GM19328 (cell line): ENCODE results near the gene ACAD10.
"Not testable (repeated sequence)": the region's sequence is repeated elsewhere in the genome, so short reads cannot be mapped to it uniquely, and the experiment has no call there.

Source experiments
- ATAC-seq: cut with Tn5 transposase; IDR thresholded peaks from one replicate; pipeline ENCODE4 v1.9.1; 2021; ENCODE audit warnings: mild to moderate bottlenecking, moderate library complexity; ENCODE audit not compliant: unreplicated experiment

The ACAD10 gene

DNA sequence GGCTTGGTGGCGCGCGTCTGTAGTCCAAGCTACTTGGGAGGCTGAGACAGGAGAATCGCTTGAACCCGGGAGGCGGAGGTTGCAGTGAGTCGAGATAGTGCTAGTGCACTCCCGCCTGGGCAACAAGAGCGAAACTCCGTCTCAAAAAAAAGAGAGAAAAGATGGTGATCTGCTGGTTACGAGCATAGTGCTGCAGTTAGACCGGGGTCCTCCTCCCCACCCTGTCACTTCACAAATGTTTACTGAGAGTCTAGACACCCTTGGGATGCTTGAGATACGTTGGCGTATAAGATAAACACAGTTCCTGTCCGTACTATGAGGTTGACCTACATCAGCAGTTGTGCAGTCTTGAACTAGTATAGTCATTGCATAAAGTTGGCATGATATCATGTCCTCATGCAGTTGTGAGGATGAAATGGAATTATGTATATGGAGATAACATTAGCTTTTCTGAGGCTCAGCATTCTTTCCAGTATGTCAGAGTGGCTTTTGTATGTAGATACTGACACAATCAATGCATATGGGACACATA, 787 bp downstream of the ACAD10 start:
- ATAC-seq = no peak

DNA sequence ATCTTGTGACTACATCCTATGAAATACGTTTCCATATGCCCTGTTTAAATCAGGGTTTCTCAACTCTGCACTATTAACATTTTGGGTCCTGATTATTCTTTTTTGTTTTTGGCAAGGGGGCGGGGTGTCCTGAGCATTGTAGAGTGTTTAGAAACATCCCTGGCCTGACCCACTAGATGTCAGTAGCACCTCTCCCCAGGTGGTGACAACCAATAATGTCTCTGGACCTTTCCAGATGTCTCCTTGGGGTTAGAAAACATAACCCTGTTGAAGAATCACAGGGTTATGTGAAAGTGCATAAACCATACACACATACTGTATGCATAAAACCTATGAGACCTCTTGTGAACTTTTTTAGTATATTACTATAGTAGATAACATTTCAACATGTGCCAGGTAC, 1.4 kb downstream of the ACAD10 start:
- no peak for ATAC-seq

DNA sequence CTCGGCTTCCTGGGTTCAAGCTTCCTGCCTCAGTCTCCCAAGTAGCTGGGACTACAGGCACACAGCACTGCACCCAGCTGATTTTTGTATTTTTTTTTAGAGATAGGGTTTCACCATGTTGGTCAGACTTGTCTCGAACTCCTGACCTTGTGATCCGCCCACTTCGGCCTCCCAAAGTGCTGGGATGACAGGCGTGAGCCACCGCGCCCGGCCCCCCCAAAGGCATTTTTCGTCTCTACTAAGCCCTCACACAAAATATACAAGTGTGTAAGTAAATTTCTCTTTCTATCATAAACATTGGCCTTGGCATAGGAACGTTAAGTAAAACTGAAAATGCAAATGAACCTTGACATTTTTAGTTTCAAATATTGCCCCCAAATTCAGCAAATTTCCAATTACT, 2.1 kb downstream of the ACAD10 start:
- no peak for ATAC-seq

DNA sequence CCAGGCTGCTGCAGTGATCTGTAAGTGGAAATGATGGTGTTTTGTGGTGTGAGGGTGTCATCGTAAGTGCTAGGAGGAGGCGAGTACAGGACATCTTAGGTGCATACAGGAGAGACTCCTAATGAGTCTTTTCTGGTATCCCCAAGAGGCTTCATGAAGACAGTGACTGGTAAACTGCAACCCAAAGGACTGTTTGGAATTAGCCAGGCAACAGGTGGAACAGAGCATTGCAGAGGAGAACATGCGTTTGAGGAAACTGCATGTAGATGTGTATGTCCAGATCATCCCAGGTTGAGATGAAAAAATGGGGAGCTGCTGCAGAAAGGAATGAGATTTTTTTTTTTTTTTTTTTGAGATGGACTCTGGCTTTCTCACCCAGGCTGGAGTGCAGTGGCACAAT, 5.4 kb downstream of the ACAD10 start:
- ATAC-seq = no peak

DNA sequence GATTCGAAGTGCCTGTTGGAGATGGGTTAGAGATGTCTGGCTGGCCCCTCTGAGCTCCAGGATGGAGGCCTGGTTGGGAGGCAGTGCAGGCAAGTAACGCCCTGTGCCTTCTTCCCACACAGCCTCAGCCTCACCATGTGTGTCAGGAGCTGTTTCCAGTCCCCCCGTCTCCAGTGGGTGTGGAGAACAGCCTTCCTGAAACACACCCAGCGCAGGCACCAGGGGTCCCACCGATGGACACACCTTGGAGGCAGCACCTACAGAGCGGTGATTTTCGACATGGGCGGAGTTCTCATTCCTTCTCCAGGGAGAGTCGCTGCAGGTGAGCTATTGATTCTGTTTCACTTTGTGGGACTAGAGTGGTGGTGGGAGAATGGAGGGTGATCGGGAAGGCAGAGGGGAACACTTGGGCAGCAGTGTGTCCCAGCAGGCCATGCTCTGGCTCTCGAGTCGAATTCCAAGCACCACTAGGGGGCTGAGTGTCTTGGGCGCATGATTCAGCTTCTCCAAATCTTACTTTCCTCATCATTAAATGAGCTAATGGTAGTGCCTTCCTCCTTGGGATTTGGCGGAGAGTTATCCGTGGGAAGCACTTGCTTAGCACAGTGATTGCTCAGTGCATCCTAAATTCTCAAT, 6.8 kb downstream of the ACAD10 start:
- ATAC-seq = no peak

DNA sequence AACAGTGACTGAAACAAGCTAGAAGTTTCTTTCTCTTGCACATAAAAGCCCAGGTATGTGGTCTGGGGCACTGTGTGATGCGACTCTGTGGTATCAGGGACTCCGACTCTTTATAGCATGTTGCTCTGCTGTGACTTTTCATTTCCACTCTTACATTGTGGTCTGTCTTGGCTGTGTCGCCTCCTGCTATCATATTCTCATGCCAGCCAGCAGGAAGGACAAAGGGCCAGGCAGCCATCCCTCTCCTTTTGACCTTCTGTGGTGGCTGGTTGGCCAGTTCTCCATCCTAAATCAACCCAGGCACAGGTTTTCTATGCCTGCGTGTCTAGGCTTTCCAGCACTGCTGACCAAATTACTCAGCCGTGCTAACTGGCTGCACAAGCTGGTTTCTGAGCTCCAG, 8.0 kb downstream of the ACAD10 start:
- no peak for ATAC-seq

DNA sequence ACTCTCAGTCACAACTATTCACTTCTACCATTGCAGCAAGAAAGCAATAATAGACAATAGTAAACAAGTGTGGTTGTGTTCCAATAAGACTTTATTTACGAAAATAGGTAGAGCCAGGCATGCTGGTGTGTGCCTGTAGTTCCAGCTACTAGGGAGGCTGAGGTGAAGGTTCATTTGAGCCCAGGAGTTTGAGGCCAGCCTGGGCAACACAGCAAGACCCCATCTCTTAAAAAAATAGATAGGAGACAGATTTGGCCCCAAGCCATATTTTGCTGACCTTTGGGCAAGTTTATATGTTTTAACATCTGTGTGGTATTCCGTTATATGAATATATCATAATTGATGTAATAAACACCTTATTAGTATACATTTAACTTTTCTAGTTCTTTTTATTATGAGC, 14.1 kb downstream of the ACAD10 start:
- ATAC-seq = no peak

DNA sequence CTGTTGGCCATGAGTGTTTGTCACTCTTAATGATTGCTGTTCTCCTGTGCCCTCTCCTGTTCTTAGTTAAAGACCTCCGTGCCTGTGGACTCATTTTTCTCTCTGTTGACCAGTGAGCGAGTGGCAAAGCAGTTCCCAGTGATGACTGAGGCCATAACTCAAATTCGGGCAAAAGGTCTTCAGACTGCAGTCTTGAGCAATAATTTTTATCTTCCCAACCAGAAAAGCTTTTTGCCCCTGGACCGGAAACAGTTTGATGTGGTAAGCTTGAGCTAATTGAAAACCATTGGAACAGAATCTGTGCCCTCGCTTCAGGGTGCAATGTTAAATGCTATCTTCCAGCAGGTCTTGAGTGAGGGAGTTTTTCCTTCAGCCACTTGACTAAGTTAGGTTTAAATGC, 19.8 kb downstream of the ACAD10 start:
- no peak for ATAC-seq

DNA sequence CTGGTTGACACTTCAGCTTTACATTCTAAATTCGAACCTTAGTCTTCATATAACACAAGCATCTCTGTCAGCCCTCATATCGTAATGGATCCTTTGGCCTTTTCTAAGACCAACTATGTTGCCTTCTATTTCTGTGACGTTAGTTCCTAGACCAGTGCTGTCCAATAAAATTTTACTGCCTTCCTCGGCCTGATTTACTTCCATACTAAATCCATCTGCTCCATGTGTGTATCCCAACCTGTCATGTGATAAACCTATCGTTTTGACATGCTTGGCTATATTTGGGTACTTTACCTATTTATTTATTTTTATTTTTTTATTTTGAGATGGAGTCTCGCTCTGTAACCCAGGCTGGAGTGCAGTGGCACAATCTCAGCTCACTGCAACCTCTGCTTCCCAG, 20.3 kb downstream of the ACAD10 start:
- no peak for ATAC-seq

DNA sequence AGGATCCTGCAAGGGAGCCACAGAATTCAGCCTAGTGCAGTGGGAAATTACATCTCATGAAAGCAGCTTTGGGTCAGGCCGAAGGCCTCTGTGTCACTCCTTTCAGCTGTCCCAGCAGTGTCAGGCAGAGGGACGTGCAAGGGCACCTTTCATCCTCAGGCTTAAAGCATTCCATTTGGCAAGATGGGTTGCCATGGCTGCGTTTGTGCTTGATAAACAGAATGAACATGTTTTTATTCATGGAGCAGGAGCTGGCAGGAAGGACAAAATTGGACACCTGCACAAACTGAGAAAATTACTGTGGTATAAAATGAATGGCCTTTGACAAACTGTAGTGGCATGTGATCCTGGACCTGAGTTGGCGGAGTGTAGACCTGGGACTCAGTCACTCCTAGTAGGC, 29.4 kb downstream of the ACAD10 start:
- ATAC-seq = no peak

DNA sequence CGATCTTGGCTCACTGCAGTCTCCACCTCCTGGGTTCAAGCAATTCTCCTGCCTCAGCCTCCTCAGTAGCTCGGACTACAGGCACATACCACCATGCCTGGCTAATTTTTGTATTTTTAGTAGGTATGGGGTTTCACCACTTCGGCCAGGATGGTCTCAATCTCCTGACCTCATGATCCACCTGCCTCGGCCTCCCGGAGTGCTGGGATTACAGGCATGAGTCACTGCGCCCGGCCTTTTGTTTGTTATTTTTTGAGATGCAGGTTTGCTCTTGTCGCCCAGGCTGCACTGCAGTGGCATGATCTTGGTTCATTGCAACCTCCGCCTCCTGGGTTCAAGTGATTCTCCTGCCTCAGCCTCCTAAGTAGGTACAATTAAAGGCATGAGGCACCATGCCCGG, 33.5 kb downstream of the ACAD10 start:
- not testable (repeated sequence) for ATAC-seq

DNA sequence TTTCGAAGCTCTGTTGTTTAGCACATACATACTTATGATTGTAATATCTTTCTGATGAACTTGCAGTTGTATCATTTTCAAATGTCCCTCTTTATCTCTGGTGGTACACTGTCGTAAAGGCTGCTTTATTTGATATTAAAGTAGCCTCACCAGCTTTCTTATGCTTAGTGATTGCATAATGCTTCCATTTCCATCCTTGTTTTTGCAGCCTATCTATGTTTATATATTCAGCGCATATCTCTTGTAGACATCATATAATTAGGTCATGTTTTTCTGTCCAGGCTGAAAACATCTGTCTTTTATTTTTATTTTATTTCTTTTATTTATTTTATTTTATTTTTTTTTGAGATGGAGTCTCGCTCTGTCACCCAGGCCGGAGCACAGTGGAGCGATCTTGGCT, 34.6 kb downstream of the ACAD10 start:
- ATAC-seq = no peak

DNA sequence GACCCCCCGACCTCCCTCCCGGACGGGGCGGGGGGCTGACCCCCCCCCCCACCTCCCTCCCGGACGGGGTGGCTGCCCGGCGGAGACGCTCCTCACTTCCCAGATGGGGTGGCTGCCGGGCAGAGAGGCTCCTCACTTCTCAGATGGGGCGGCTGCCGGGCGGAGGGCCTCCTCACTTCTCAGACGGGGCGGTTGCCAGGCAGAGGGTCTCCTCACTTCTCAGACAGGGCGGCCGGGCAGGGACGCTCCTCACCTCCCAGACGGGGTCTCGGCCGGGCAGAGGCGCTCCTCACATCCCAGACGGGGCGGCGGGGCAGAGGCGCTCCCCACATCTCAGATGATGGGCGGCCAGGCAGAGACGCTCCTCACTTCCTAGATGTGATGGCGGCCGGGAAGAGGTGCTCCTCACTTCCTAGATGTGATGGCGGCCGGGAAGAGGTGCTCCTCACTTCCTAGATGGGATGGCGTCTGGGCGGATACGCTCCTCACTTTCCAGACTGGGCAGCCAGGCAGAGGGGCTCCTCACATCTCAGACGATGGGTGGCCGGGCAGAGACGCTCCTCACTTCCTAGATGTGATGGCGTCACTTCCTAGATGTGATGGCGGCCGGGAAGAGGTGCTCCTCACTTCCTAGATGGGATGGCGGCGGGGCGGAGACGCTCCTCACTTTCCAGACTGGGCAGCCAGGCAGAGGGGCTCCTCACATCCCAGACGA, 38.0 kb downstream of the ACAD10 start:
- not testable (repeated sequence) for ATAC-seq

DNA sequence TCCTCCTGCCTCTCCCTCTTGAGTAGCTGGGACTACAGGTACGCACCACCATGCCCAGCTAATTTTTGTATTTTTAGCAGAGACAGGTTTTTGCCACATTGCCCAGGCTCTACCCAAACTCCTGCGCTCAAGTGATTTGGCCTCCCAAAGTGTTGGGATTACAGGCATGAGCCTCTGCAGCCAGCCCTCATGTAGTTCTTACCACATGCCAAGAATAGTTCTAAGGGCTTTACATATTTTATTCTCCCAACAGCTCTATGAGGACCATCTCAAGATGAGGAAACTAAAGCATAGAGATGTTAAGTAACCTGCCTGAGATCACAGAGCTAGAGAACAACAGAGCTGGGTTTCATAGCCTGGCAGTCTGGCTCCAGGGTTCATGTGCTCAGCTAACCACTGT, 42.9 kb downstream of the ACAD10 start:
- ATAC-seq = no peak

DNA sequence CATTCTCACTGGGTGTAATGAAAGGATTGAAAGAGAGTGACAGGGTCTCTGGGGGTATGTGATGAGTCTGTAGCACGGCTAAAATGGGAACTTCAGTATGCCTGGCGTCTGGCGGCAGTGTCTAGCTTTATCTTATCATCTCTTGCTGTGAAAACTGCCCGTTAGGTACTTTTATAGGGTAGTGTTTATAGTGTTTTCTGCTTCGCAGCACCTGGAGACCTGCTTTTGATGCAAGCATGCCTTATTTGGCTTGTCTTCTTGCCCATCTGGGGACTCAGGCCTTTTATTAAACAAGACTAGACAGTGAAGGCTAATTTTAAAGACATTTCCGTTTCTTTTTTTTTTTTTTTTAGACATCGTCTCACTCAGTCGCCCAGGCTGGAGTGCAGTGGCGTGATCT, 44.6 kb downstream of the ACAD10 start:
- ATAC-seq = no peak

DNA sequence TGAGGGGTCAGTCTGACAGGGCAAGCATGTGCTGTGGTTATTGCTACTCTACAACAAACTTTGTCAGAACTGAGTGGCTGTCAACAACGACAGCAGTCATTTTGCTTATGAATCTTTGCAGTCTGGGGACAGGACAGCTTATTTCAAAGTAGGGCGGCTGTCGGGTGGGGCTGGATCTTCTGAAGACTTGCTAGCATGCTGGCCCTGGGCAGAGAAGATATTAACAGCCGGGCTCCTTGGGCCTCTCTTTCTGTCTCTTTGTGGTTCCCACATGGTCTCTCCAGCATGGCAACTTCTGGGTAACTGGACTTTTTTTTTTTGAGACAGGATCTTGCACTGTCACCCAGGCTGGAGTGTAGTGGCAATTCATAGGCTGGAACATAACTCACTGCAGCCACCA, 46.9 kb downstream of the ACAD10 start:
- no peak for ATAC-seq

DNA sequence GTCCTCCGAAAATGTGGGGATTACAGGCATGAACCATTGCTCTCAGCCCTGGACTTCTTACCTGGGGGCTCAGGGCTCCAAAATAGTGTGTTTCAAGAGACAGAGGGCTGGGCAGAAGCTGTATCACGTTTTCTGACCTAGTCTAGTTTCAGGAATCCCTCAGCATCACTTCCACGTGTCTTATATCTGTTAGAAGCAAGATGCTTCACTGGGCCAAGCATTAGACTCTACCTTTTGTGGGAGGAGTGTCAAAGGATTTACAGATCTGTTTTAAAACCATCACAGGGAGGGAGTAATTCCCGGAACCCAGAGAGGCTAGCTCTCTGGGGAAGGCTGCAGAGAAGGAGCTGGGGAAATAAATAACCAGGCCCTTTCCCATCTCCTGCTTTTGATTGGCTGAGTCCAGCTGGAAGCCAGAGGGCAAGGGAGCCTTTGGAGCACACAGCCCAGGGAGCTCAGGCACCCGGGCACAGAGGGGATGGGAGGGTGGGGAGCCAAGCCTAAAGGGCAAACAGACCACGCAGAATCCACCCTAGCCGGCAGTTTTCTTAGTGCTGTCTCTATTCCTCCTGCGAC, 47.6 kb downstream of the ACAD10 start:
- no peak for ATAC-seq

DNA sequence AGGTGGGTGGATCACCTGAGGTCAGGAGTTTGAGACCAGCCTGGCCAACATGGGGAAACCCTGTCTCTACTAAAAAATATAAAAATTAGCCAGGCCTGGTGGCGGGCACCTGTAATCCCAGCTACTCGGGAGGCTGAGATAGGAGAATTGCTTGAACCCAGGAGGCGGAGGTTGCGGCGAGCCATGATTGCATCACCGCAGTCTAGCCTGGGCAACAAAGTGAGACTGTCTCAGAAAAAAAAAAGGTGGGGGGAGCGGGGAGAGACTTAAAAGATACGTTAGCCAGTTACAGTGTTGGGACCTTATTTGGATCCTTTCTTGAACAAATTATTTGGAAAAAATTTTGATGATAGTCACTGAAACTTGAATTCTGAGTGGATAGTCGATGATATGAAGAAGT, 53.7 kb downstream of the ACAD10 start:
- not testable (repeated sequence) for ATAC-seq

DNA sequence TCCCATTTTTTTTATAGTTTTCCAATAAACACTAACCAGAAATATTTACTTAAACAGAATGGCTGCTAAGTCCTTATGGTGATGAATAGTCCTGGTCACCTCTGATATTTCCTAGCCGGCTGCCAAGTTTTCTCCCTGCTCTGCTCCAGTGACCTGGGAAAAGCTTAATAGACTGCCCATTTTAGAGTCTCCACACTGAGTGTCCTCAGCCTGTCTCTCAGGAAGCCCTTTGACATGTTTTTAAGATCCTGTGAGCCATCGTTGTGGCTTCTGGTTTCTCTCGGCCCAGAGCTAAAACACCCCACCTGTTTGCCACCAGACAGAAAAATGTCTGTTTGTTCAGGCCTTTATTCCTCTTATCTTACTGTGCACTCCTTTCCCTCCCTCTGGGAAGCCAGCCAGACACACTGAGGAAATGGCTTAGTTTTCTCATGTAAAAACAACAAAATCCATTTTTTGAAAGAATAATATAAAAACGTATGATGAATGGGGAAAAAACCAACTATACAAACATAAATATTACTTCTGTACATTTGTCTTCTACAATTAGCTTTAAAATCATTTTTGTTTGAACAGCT, 55.5 kb downstream of the ACAD10 start:
- no peak for ATAC-seq

DNA sequence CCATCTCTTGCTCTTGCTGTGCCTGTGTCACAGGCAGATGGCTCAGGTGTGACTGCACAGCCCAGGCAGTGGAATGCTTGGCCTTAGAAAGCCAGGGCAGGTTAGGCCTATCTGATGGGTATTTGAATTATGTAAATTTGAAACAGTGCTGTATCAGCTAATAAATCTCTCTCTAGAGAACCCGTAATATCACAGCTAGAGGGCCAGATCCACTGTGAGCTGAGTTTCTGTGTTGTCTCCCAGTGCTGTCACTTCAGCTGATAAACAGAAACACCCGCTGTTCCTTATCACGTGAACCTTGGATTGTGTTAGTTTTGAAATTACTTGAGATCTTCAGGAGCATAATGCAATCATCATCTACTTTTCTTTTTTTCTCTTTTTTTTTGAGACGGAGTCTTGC, 59.4 kb downstream of the ACAD10 start:
- ATAC-seq = no peak

DNA sequence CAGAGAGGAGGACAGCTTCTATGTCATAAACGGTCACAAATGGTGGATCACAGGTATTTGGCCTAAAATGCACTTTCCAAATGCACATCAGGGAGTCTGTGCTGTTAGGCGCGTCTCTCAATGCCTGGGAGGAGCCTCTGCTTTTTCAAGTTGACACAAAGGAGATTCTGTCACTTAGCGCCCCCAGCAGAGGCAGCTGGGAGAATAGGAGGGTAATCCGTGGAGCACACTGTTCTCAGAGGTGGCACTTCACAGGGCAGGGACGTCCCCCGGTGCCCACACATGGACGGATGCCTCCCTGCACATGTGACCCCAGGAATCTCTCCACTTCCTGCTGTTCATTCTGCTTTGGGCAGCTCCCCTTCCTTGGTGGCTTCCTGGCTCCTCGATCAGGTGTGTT, 61.5 kb downstream of the ACAD10 start:
- ATAC-seq = no peak

DNA sequence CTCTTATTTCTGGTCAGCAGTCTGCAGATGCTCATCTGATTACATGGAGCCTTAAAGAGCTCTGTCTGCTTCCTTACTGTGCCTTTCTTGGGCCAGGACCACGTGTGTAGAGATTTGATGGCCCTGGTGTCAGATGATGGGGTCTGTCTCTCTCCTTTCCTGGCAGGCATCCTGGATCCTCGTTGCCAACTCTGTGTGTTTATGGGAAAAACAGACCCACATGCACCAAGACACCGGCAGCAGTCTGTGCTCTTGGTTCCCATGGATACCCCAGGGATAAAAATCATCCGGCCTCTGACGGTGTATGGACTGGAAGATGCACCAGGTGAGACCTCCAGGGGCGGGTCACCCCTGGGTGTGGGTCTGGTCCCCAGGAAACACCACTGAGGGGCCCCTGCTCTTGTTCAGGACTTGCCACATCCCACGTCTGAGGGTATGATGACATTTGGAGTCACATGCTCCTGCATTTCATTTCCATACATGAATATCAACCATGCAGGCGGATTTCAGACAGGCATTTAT, 62.4 kb downstream of the ACAD10 start:
- no peak for ATAC-seq
